OCI-LY3 (cell line): ENCODE results near the gene CCDC89.

Experiments used
- CTCF ChIP-seq: fragments of 200-600, 300-600 bp; sonication (generic); IDR thresholded peaks from 2 replicates; pipeline ENCODE4 v1.5.1; 2014; ENCODE audit warnings: antibody characterized with exemption, low read length, low read depth
- EZH2phosphoT487 ChIP-seq: fragments of 200-600 bp; shearing (Covaris generic); IDR thresholded peaks from 2 replicates; pipeline ENCODE4 v1.6.1; 2018; ENCODE audit warnings: antibody characterized with exemption, mixed run types, low read depth

- no peak for TF ChIP-seq CTCF
- TF ChIP-seq EZH2phosphoT487 = no peak
These were observed 24.1 kb upstream of the CCDC89 start for GRCh38 chr11:85709941-85710702.
